Sigmoid colon (tissue), 7 donors: Measurements from ENCODE around the gene STRAP. TPM values are rescaled to one million over a fixed set of nuclear protein-coding genes. Genes with fewer than 3 reads are reported as not detected.

Source experiments
- DNase-seq: peaks from one replicate; pipeline ENCODE4 v3.0.0-alpha.2; 2019
- H3K27ac ChIP-seq, 4 donors: fragments of 200-600 bp; sonication (generic); one replicate each; pipeline ENCODE4 v1.5.1; 2016 to 2019; ENCODE audit warnings: mild to moderate bottlenecking in 1 of 4
- H3K27me3 ChIP-seq, 3 donors: fragments of 200-600 bp; sonication (generic); one replicate each; pipeline ENCODE4 v1.5.1; 2019; ENCODE audit warnings: mild to moderate bottlenecking in 1 of 3
- H3K36me3 ChIP-seq, 4 donors: fragments of 200-600 bp; sonication (generic); one replicate each; pipeline ENCODE4 v1.5.1; 2016 to 2019
- H3K4me1 ChIP-seq, 4 donors: fragments of 200-600 bp; sonication (generic); one replicate each; pipeline ENCODE4 v1.5.1; 2017 to 2019
- H3K4me3 ChIP-seq, 4 donors: fragments of 200-600 bp; sonication (generic); one replicate each; pipeline ENCODE4 v1.5.1; 2017 to 2019; ENCODE audit warnings: mild to moderate bottlenecking in 2 of 4, moderate library complexity in 1 of 4
- H3K9me3 ChIP-seq, 4 donors: fragments of 200-600 bp in 3 of 4; sonication (generic) in 3 of 4; one replicate each; pipeline versions ENCODE4 v1.5.1 to v1.6.1; 2013 to 2019
- CTCF ChIP-seq, 4 experiments: fragments of 450-650 bp in 3 of 4; fragments of 200-600 bp in 1 of 4; IDR thresholded peaks; one replicate each; pipeline ENCODE4 v1.5.1; 2016 to 2019; ENCODE audit warnings: antibody characterized with exemption in 4 of 4, mild to moderate bottlenecking in 3 of 4, moderate library complexity in 2 of 4
- EP300 ChIP-seq, 4 donors: sonication (generic); formaldehyde crosslinking; IDR thresholded peaks; one replicate each; pipeline ENCODE4 v1.6.1; 2017; ENCODE audit warnings: antibody characterized with exemption in 4 of 4
- POLR2A ChIP-seq, 2 donors: fragments of 450-650 bp; IDR thresholded peaks; one replicate each; pipeline ENCODE4 v1.6.1; 2016; ENCODE audit warnings: antibody characterized with exemption in 2 of 2, mild to moderate bottlenecking in 2 of 2, moderate library complexity in 2 of 2
- POLR2AphosphoS5 ChIP-seq, 4 donors: sonication (generic); formaldehyde crosslinking; IDR thresholded peaks; one replicate each; pipeline ENCODE4 v1.6.1; 2017; ENCODE audit warnings: antibody characterized with exemption in 4 of 4
- WGBS, 2 donors: extraction: QIAGEN DNeasy Blood & Tissue Kit; methylation state at CpG; one replicate each; pipeline ENCODE4 v1.1.7; 2013; 5-methylcytosine and 5-hydroxymethylcytosine counted together
- intact Hi-C: fragments of 100-400 bp; cut with DNase I; formaldehyde crosslinking; loops from one replicate; pipeline ENCODE4 v1.15.1; 2023
- polyA plus RNA-seq, 3 donors: library from polyadenylated mRNA; stranded (reverse); fragments of 200-250 nt; gene quantifications; one replicate each; pipeline ENCODE4 v1.2.3, GENCODE V29; 2013
- total RNA-seq, 4 donors: library from RNA; depleted of rRNA; stranded (reverse); fragments of >200 nt; gene quantifications; one replicate each; pipeline ENCODE4 v1.1.0, GENCODE V29; 2016
- donor health status: healthy with polysubstance abuse.
- donor health status: Bipolar disorder and iron deficiency.
- donor health status: healthy.

Gene STRAP
- total and polyA plus RNA-seq, 7 donors: 52.8 to 109 (median 68.5) TPM

DNA sequence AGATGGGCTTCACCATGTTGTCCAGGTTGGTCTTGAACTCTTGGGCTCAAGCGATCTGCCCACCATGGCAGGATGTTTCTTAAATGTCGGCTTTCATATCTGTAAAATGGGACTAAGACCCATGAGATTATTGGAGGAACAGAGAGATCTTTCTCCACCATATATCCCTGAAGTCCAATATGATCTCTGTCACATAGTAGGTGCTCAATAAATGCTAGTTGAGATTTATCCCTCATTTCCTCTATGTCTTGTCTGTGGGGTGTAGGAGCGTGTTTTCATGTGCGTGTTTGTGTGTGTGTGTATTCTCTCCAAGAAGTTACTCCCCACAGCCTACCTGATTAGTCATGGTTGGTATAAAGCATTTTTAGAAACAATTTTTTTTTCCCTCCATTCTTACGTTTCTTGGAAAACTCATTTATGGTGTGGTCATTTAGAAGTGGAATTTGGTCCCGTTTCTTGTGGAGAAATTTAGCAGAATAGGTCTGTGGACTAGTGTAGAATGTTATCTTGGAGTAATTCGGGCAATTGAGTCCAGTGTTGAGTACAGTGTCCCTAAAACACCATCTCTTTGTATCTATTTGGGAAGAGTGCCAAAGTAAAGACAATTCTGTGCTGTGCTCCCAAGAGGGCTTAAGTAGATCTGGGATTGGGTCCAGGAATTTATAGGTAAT lies 4.3 kb downstream of the STRAP start:
- TF ChIP-seq POLR2A (IDR thresholded peaks at IDR 0.05): no peak
- TF ChIP-seq CTCF (IDR thresholded peaks at IDR 0.05): no peak
- TF ChIP-seq EP300 (IDR thresholded peaks at IDR 0.05): no peak
- TF ChIP-seq POLR2AphosphoS5 (IDR thresholded peaks at IDR 0.05): no peak
- H3K4me1 ChIP-seq: peaks cover 0 to 58% (median 42%) of the 10 kb centered on the region in 4 donors
- intact Hi-C loops: loop anchor here (10.0 kb wide), 1 partner anchor 612 kb away; no protein-coding TSS in a partner anchor
- 64 to 84% methylated on average over 7 of the region's 7 CpGs for WGBS, 2 donors
- H3K9me3 ChIP-seq: no peaks in the 10 kb centered on the region
- no peaks in the 10 kb centered on the region for H3K27me3 ChIP-seq
- no peak overlapping the region for H3K27ac ChIP-seq
- no peak for DNase-seq
- H3K4me3 ChIP-seq: no peak overlapping the region
- H3K36me3 ChIP-seq: peaks cover 0 to 29% (median 5%) of the 10 kb centered on the region in 4 donors

DNA sequence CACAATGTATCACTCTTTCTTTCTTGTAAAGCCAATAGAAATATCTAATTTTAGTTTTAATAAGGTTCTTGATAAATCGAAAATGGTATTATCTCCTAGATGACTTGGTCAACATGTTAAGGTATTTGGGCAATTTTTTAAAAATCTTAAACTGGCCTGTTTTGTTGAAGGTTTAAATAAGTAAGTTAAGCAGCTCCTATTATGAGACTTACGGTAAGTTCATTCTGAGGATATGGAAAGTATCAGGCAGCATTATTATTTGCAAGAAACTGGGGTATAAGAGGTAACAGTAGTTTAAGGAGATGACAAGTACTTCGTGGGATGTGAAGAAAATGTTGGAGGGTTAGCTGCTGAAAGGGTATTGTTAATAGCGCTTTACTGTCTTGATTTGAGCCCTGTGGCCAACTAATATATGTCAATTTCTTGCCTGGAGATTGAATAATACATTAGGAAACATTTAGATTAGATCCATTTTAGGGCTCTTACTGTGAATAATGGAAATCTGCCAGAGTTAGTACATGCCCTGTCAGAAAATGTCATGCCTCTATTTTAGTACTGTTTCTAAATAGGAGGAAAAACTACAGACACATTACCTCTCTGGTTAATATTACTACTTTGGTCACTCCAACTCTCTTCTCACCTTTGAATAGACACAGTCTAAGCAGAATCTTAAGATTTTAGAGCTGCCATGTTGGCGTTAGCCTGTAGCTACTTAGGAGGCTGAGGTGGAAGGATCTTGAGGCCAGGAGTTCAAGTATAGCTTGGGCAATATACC lies 5.0 kb downstream of the STRAP start:
- intact Hi-C loops: loop anchor here (10.0 kb wide), 1 partner anchor 612 kb away; no protein-coding TSS in a partner anchor
- Histone ChIP-seq H3K27ac (no peak overlapping the region), H3K4me1 (peaks cover 0 to 58% (median 42%) of the 10 kb centered on the region in 4 donors), H3K9me3 (no peaks in the 10 kb centered on the region), H3K36me3 (peaks cover 0 to 36% (median 5%) of the 10 kb centered on the region in 4 donors), H3K27me3 (no peaks in the 10 kb centered on the region), H3K4me3 (no peak overlapping the region)
- 81 to 89% methylated on average over 5 of the region's 5 CpGs for WGBS, 2 donors
- no peak for TF ChIP-seq CTCF (IDR thresholded peaks at IDR 0.05)
- TF ChIP-seq EP300 (IDR thresholded peaks at IDR 0.05): no peak
- TF ChIP-seq POLR2A (IDR thresholded peaks at IDR 0.05): no peak
- TF ChIP-seq POLR2AphosphoS5 (IDR thresholded peaks at IDR 0.05): no peak
- DNase-seq: no peak

DNA sequence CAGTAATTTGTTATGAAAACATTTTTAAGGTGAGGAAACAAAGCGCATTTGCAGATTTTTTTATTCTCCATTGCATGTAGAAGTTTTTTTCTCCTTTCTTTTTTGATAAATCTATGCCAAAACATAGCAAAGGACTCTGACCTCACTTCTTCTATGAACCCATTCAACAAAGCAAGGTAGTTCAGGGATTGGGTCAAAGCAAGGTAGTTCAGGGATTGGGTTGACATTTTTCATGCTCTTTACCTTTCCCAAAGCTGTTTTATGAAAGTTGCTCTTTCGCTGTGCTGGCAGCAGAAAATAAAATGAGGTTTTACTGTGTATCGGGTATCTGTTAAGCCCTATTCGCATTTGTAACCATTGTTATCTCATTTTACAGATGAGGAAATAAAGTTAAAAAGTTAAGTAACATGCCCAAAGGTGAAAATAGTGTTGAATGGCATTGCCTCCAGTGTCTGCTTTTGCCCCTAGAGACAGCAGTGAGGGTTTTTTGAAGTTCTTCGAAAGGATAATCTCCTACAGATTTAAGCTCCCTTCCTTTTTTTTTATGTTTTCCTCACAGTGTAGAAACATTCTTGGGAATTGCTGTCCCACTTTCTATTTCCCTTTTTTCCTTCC lies 10.6 kb downstream of the STRAP start:
- Histone ChIP-seq H3K4me3 (no peak overlapping the region), H3K36me3 (peaks cover 0 to 74% (median 16%) of the 10 kb centered on the region in 4 donors), H3K27ac (no peak overlapping the region), H3K27me3 (no peaks in the 10 kb centered on the region), H3K4me1 (peaks cover 0 to 13% (median 5%) of the 10 kb centered on the region in 4 donors), H3K9me3 (no peaks in the 10 kb centered on the region)
- intact Hi-C loops: no loop called here
- 67 to 87% methylated on average over 5 of the region's 5 CpGs for WGBS, 2 donors
- no peak for DNase-seq
- TF ChIP-seq POLR2AphosphoS5 (IDR thresholded peaks at IDR 0.05): no peak
- TF ChIP-seq CTCF (IDR thresholded peaks at IDR 0.05): no peak
- TF ChIP-seq POLR2A (IDR thresholded peaks at IDR 0.05): no peak

- DNase-seq: no peak
- Histone ChIP-seq H3K36me3 (peaks cover 0 to 80% (median 16%) of the 10 kb centered on the region in 4 donors), H3K27me3 (no peaks in the 10 kb centered on the region), H3K9me3 (no peaks in the 10 kb centered on the region), H3K4me3 (no peak overlapping the region), H3K27ac (no peak overlapping the region), H3K4me1 (peaks cover 0 to 12% (median 7%) of the 10 kb centered on the region in 4 donors)
- intact Hi-C loops: no loop called here
- 60 to 88% methylated on average over 3 of the region's 3 CpGs for WGBS, 2 donors
- TF ChIP-seq POLR2A (IDR thresholded peaks at IDR 0.05) (no peak), POLR2AphosphoS5 (IDR thresholded peaks at IDR 0.05) (no peak), EP300 (IDR thresholded peaks at IDR 0.05) (no peak), CTCF (IDR thresholded peaks at IDR 0.05) (no peak)
Observed at GRCh38 chr12:15893260-15893659, 11.1 kb downstream of the STRAP start.
